ENCODE measurements around the gene RHAG.

DNA sequence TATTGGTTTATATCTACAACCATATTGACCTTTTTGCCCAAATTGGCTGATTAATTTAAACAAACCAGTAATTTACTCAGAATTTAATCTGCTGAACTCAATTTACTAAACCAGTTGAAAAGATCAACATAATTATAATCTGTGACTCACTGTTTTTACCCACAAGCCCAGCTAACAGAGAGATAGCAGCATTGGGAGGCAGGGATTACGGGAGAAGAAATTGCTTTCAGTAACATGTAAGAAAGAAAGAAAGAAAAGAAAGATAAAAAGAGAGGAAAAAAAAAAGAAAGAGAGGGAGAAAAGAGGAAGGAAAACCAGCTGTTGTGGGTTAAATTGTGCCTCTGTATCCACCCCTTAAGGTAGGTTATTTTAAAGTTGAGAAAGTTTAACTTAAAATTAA is 13.3 kb upstream of the RHAG start:
- TF ChIP-seq, protein P1, sequence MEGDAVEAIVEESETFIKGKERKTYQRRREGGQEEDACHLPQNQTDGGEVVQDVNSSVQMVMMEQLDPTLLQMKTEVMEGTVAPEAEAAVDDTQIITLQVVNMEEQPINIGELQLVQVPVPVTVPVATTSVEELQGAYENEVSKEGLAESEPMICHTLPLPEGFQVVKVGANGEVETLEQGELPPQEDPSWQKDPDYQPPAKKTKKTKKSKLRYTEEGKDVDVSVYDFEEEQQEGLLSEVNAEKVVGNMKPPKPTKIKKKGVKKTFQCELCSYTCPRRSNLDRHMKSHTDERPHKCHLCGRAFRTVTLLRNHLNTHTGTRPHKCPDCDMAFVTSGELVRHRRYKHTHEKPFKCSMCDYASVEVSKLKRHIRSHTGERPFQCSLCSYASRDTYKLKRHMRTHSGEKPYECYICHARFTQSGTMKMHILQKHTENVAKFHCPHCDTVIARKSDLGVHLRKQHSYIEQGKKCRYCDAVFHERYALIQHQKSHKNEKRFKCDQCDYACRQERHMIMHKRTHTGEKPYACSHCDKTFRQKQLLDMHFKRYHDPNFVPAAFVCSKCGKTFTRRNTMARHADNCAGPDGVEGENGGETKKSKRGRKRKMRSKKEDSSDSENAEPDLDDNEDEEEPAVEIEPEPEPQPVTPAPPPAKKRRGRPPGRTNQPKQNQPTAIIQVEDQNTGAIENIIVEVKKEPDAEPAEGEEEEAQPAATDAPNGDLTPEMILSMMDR (IDR thresholded peaks at IDR 0.05 in 2 of 3, conservative IDR thresholded peaks at IDR 0.05 in 1 of 3; ENCODE audit: borderline replicate concordance in 1 of 3, insufficient read depth in 1 of 3, low read depth in 2 of 3, low read length in 2 of 3), result no peak
- TF ChIP-seq REST (IDR thresholded peaks at IDR 0.05; ENCODE audit: low read depth), result no peak
- no peak for TF ChIP-seq EZH2phosphoT487 (IDR thresholded peaks at IDR 0.05; ENCODE audit: borderline replicate concordance)
- no peak for TF ChIP-seq POLR2A (IDR thresholded peaks at IDR 0.05; ENCODE audit: borderline replicate concordance, extremely low read depth, insufficient read depth, insufficient read length)
- TF ChIP-seq EZH2 (IDR thresholded peaks at IDR 0.05), result no peak
- no peak for TF ChIP-seq POLR2AphosphoS5 (IDR thresholded peaks at IDR 0.05; ENCODE audit: low read depth, low read length)
- TF ChIP-seq JUND (IDR thresholded peaks at IDR 0.05), result no peak
- TF ChIP-seq SIN3A (IDR thresholded peaks at IDR 0.05; ENCODE audit: low read depth), result no peak
- TF ChIP-seq ZBTB33 (IDR thresholded peaks at IDR 0.05; ENCODE audit: extremely low read depth, insufficient replicate concordance, low read length), result no peak
- TF ChIP-seq, protein P2, sequence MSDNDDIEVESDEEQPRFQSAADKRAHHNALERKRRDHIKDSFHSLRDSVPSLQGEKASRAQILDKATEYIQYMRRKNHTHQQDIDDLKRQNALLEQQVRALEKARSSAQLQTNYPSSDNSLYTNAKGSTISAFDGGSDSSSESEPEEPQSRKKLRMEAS (IDR thresholded peaks at IDR 0.05), result no peak
- TF ChIP-seq CEBPB (IDR thresholded peaks at IDR 0.05; ENCODE audit: low read depth), result no peak
